HL-60 (cell line): ENCODE measurements around the gene PIK3R5.

ENCODE experiments used
- DNase-seq, 2 experiments: peaks; one replicate each; pipeline ENCODE4 v3.0.0-alpha.2; 2010 to 2020; ENCODE audit warnings: low read depth in 1 of 2, low spot score in 1 of 2
- H3K27ac ChIP-seq: fragments of 250-450 bp; sonication (Bioruptor Pico); replicated peaks from 2 replicates; pipeline ENCODE4 v1.5.1; 2020; ENCODE audit warnings: mild to moderate bottlenecking, moderate library complexity
- H3K27me3 ChIP-seq: fragments of 250-450 bp; sonication (Bioruptor Pico); 2 replicates; pipeline ENCODE4 v1.5.1; 2021; ENCODE audit warnings: mild to moderate bottlenecking, moderate library complexity; ENCODE audit not compliant: insufficient read depth, poor library complexity, severe bottlenecking
- H3K4me3 ChIP-seq: replicated peaks from 2 replicates; pipeline ENCODE4 v1.5.1; 2011; ENCODE audit warnings: mild to moderate bottlenecking, control low read depth, low read length; ENCODE audit not compliant: insufficient read depth
- GABPA ChIP-seq: IDR thresholded peaks from 2 replicates; pipeline ENCODE4 v1.6.1; 2012; ENCODE audit warnings: low read depth
- POLR2AphosphoS5 ChIP-seq: IDR thresholded peaks from 2 replicates; pipeline ENCODE4 v1.6.1; 2012; ENCODE audit warnings: low read depth
- SPI1 ChIP-seq: IDR thresholded peaks from 2 replicates; pipeline ENCODE4 v1.6.1; 2012; ENCODE audit warnings: low read depth, mild to moderate bottlenecking, borderline replicate concordance
- TF ChIP-seq, protein P1 (sequence below): IDR thresholded peaks from one replicate; pipeline ENCODE4 v1.5.1; 2011; ENCODE audit warnings: low read length, control low read depth, inconsistent platforms; ENCODE audit not compliant: insufficient read depth
- TF ChIP-seq, protein P2 (sequence below): IDR thresholded peaks from 2 replicates; pipeline ENCODE4 v1.6.1; 2012; ENCODE audit warnings: low read depth; ENCODE audit not compliant: insufficient replicate concordance

Gene PIK3R5

DNA sequence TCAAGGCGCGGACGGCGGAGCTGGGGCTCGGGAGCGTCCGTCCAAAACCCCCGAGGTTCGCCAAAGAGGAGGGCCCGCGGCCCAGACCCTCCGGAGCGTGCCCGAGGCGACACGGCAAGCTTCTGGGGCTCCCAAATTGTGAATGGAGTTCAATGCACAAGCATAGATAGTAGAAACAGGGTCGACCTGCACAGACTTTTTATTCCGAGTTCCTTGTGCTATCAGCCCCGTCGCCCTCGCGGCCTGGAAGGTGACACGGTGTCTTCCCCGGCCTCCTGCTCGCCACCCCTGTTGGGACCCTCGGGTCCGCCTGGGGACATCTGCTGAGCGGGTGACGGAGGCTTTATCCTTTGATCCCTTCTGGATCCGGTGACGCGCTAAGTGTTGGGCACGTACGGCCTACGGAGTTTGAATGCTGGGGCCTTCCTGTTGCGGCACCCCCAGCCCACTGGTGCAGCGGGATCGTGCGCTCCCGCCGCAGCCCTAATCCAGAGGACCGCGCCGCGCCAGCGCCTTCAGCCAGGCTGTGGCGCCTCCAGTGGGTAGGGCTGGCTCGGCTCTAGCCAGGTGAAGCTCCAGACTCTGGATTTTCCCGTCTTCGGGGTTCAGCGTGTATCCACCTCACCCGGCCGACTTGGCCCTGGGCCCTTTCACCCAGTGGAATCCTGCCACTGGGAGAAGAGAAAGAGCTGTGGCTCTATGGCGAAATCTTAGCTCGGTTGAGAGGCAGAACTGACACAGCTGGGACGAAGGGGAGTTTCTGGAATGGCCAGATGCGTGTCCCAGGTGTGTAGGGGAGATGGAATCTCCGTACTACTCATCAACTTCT is 38.8 kb upstream of the PIK3R5 start:
- TF ChIP-seq GABPA (no peak), SPI1 (no peak), POLR2AphosphoS5 (no peak)
- TF ChIP-seq, protein P1, sequence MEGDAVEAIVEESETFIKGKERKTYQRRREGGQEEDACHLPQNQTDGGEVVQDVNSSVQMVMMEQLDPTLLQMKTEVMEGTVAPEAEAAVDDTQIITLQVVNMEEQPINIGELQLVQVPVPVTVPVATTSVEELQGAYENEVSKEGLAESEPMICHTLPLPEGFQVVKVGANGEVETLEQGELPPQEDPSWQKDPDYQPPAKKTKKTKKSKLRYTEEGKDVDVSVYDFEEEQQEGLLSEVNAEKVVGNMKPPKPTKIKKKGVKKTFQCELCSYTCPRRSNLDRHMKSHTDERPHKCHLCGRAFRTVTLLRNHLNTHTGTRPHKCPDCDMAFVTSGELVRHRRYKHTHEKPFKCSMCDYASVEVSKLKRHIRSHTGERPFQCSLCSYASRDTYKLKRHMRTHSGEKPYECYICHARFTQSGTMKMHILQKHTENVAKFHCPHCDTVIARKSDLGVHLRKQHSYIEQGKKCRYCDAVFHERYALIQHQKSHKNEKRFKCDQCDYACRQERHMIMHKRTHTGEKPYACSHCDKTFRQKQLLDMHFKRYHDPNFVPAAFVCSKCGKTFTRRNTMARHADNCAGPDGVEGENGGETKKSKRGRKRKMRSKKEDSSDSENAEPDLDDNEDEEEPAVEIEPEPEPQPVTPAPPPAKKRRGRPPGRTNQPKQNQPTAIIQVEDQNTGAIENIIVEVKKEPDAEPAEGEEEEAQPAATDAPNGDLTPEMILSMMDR: no peak
- TF ChIP-seq, protein P2, sequence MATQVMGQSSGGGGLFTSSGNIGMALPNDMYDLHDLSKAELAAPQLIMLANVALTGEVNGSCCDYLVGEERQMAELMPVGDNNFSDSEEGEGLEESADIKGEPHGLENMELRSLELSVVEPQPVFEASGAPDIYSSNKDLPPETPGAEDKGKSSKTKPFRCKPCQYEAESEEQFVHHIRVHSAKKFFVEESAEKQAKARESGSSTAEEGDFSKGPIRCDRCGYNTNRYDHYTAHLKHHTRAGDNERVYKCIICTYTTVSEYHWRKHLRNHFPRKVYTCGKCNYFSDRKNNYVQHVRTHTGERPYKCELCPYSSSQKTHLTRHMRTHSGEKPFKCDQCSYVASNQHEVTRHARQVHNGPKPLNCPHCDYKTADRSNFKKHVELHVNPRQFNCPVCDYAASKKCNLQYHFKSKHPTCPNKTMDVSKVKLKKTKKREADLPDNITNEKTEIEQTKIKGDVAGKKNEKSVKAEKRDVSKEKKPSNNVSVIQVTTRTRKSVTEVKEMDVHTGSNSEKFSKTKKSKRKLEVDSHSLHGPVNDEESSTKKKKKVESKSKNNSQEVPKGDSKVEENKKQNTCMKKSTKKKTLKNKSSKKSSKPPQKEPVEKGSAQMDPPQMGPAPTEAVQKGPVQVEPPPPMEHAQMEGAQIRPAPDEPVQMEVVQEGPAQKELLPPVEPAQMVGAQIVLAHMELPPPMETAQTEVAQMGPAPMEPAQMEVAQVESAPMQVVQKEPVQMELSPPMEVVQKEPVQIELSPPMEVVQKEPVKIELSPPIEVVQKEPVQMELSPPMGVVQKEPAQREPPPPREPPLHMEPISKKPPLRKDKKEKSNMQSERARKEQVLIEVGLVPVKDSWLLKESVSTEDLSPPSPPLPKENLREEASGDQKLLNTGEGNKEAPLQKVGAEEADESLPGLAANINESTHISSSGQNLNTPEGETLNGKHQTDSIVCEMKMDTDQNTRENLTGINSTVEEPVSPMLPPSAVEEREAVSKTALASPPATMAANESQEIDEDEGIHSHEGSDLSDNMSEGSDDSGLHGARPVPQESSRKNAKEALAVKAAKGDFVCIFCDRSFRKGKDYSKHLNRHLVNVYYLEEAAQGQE: no peak
- Histone ChIP-seq H3K27me3 (peaks cover 13% of the 10 kb centered on the region), H3K4me3 (no peak overlapping the region), H3K27ac (no peak overlapping the region)
- DNase-seq: no peak

DNA sequence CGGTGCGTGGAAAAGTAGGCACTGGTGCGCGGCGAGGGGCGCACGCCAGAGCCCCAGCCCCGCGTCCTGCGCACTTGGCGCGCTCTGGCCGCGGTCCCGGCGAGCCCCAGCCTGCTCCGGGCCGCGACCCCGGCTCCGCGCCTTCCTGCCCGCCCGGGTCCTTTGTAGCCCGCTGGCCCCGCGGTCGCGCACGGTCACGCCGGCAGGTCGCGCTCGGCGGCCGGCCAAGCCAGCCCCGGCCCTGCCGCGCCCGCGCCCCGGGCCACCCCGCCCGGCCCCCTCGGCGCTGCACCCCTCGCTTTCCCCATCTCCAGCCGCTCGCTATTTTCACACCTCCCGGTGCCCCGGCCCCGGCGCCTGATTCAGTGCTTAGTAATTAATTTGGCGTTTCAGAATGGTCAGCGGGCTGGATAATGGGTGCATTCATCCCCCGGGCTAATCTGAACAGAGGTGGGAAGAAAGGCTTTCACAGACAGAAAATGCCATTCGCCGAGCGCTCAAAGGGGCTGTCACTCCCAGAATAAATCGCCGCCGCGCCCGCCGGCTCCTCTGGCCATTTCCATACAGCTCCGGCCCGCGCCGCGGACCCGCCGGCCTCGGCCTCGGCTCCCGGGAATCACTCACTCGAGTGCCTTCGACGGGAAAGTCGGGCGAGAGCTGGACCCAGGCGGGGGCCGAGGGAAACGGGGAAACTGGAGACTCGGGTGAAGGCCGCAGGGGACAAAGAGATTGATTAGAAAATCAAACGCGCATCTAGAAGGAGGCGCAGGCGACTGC is 38.0 kb upstream of the PIK3R5 start:
- no peak for DNase-seq
- peaks cover 13% of the 10 kb centered on the region for H3K27me3 ChIP-seq
- no peak overlapping the region for H3K27ac ChIP-seq
- TF ChIP-seq, protein P2: no peak
- TF ChIP-seq, protein P1: no peak
- TF ChIP-seq GABPA: no peak
- no peak for TF ChIP-seq POLR2AphosphoS5
- no peak for TF ChIP-seq SPI1
- no peak overlapping the region for H3K4me3 ChIP-seq

DNA sequence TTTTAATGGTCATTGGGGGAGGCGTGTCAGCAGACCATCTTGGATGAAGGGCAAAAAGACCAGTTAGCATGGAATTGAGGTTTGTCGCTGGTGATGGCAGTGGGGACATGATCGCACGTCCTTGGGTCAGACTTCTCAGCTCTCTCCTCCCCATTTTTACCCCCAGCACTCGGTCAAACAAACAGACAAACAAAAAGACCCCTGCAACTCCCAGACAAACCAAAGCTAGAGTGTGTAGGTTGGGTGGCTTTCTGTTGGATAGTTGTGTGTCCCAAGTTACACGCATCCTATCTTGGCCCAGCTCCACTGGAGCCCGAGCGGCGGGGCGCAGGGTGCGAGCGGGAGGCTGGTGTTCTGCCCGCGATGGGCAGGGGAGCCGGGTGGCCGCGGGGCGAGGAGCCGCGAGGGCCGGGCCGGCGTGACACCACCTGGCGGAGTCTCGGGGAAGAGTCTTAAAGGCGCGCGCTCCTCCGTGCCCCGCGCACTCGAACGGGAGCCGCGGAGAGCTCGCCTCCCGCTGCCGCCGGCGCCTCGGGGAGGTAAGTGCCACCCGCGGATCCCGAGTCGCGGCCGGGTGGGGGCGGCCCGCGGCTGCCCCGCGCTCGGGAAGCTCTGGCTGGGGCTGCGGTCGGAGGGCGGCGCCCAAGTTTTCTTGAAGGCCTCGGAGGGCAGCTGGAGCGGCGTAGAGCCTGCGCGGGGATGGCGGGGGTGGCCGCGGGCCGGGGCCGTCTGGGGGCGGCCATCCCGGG is 37.3 kb upstream of the PIK3R5 start:
- DNase-seq: no peak
- Histone ChIP-seq H3K4me3 (no peak overlapping the region), H3K27ac (no peak overlapping the region), H3K27me3 (peaks cover 13% of the 10 kb centered on the region)
- TF ChIP-seq SPI1: no peak
- TF ChIP-seq, protein P1: no peak
- no peak for TF ChIP-seq POLR2AphosphoS5
- TF ChIP-seq, protein P2: no peak
- no peak for TF ChIP-seq GABPA
